Esophagus (tissue), 2 donors: ENCODE results near the gene UAP1. TPM values are rescaled to one million over a fixed set of nuclear protein-coding genes. Genes with fewer than 3 reads are reported as not detected.

ENCODE experiments used
- H3K27ac ChIP-seq, 2 donors: one replicate each; pipeline ENCODE4 v1.5.1; 2013; ENCODE audit warnings: low read depth in 2 of 2, mild to moderate bottlenecking in 2 of 2, inconsistent platforms in 1 of 2, low read length in 1 of 2, moderate library complexity in 1 of 2
- H3K27me3 ChIP-seq, 2 donors: one replicate each; pipeline ENCODE4 v1.6.1; 2013; ENCODE audit warnings: low read length in 2 of 2, control low read depth in 1 of 2, mild to moderate bottlenecking in 1 of 2; ENCODE audit not compliant: insufficient read depth in 2 of 2, control insufficient read depth in 1 of 2
- H3K36me3 ChIP-seq, 2 donors: one replicate each; pipeline ENCODE4 v1.6.1; 2013; ENCODE audit warnings: low read length in 1 of 2; ENCODE audit not compliant: control insufficient read depth in 2 of 2, insufficient read depth in 2 of 2
- H3K4me1 ChIP-seq, 2 donors: one replicate each; pipeline ENCODE4 v1.6.1; 2013; ENCODE audit warnings: low read length in 1 of 2; ENCODE audit not compliant: control insufficient read depth in 2 of 2, insufficient read depth in 2 of 2
- H3K4me3 ChIP-seq, 2 donors: one replicate each; pipeline ENCODE4 v1.5.1; 2013; ENCODE audit warnings: low read length in 2 of 2, mild to moderate bottlenecking in 2 of 2, low read depth in 1 of 2, moderate library complexity in 1 of 2
- H3K9me3 ChIP-seq, 2 donors: one replicate each; pipeline ENCODE4 v1.6.1; 2013; ENCODE audit warnings: mild to moderate bottlenecking in 2 of 2, low read depth in 1 of 2, low read length in 1 of 2, moderate library complexity in 1 of 2; ENCODE audit not compliant: control insufficient read depth in 2 of 2, insufficient read depth in 1 of 2
- WGBS, 2 donors: extraction: QIAGEN DNeasy Blood & Tissue Kit; methylation state at CpG; one replicate each; pipeline ENCODE4 v1.1.7; 2013; 5-methylcytosine and 5-hydroxymethylcytosine counted together
- polyA plus RNA-seq, 2 donors: library from polyadenylated mRNA; stranded (reverse); fragments of 200-250 nt; gene quantifications; one replicate each; pipeline ENCODE4 v1.2.3, GENCODE V29; 2013
- donor health status: healthy with polysubstance abuse.
- donor health status: Bipolar disorder and iron deficiency.

Gene UAP1
- polyA plus RNA-seq, 2 donors, result 30.5 to 37.4 TPM

- no peaks in the 10 kb centered on the region for H3K36me3 ChIP-seq
- H3K27me3 ChIP-seq, result no peaks in the 10 kb centered on the region
- no peaks in the 10 kb centered on the region for H3K4me1 ChIP-seq
- H3K9me3 ChIP-seq, result no peaks in the 10 kb centered on the region
- peak overlapping the region; percentile 16 to 55 for H3K27ac ChIP-seq
- H3K4me3 ChIP-seq, result no peak overlapping the region
- 51 to 52% methylated on average over 2 of the region's 2 CpGs for WGBS, 2 donors
Observed at GRCh38 chr1:162626094-162626493, 64.6 kb downstream of the UAP1 start.

GRCh38 chr1:162626761-162627160, 65.2 kb downstream of the UAP1 start:
- H3K27ac ChIP-seq, result no peak overlapping the region
- H3K4me3 ChIP-seq, result no peak overlapping the region
- H3K9me3 ChIP-seq, result no peaks in the 10 kb centered on the region
- H3K4me1 ChIP-seq, result no peaks in the 10 kb centered on the region
- WGBS, 2 donors, result 12 to 13% methylated on average over 2 of the region's 2 CpGs
- no peaks in the 10 kb centered on the region for H3K36me3 ChIP-seq
- H3K27me3 ChIP-seq, result no peaks in the 10 kb centered on the region

- Histone ChIP-seq H3K36me3 (no peaks in the 10 kb centered on the region), H3K27ac (no peak overlapping the region), H3K9me3 (no peaks in the 10 kb centered on the region), H3K27me3 (no peaks in the 10 kb centered on the region), H3K4me3 (no peak overlapping the region), H3K4me1 (no peaks in the 10 kb centered on the region)
- WGBS, 2 donors, result 63 to 64% methylated on average over 3 of the region's 3 CpGs
Observed at GRCh38 chr1:162627662-162628296, 66.3 kb downstream of the UAP1 start.

- 94 to 95% methylated on average over 3 of the region's 3 CpGs for WGBS, 2 donors
- no peak overlapping the region for H3K4me3 ChIP-seq
- no peaks in the 10 kb centered on the region for H3K36me3 ChIP-seq
- H3K9me3 ChIP-seq, result no peaks in the 10 kb centered on the region
- H3K4me1 ChIP-seq, result no peaks in the 10 kb centered on the region
- no peak overlapping the region for H3K27ac ChIP-seq
- no peaks in the 10 kb centered on the region for H3K27me3 ChIP-seq
Observed at GRCh38 chr1:162629077-162629627, 67.6 kb downstream of the UAP1 start.

GRCh38 chr1:162629651-162630050, 68.1 kb downstream of the UAP1 start:
- WGBS, 2 donors, result 65 to 77% methylated on average over 2 of the region's 2 CpGs
- Histone ChIP-seq H3K27ac (no peak overlapping the region), H3K4me3 (no peak overlapping the region), H3K9me3 (no peaks in the 10 kb centered on the region), H3K27me3 (no peaks in the 10 kb centered on the region), H3K36me3 (no peaks in the 10 kb centered on the region), H3K4me1 (no peaks in the 10 kb centered on the region)

- WGBS, 2 donors, result 50 to 57% methylated on average over 10 of the region's 10 CpGs
- Histone ChIP-seq H3K9me3 (no peaks in the 10 kb centered on the region), H3K36me3 (no peaks in the 10 kb centered on the region), H3K27ac (peak overlapping the region; percentile 78 to 79), H3K27me3 (no peaks in the 10 kb centered on the region), H3K4me3 (peak overlapping the region in 1 of 2 donors; percentile 47), H3K4me1 (no peaks in the 10 kb centered on the region)
Observed at GRCh38 chr1:162631546-162632191, 70.1 kb downstream of the UAP1 start.

GRCh38 chr1:162632217-162632666, 70.7 kb downstream of the UAP1 start, which contains the start of gene DDR2:
Gene DDR2, plus strand, starts transcription at chr1:162632464. Its CDS starts 86,600 bp downstream, at chr1:162719064.
- H3K9me3 ChIP-seq, result no peaks in the 10 kb centered on the region
- H3K27me3 ChIP-seq, result no peaks in the 10 kb centered on the region
- no peaks in the 10 kb centered on the region for H3K4me1 ChIP-seq
- H3K4me3 ChIP-seq, result peak within 1 kb of the TSS; percentile 30 to 47
- peak within 1 kb of the TSS; percentile 78 to 79 for H3K27ac ChIP-seq
- H3K36me3 ChIP-seq, result no peaks in the 10 kb centered on the region
- 48 to 63% methylated on average over 4 of the region's 4 CpGs for WGBS, 2 donors

GRCh38 chr1:162632698-162633080, 71.2 kb downstream of the UAP1 start:
- Histone ChIP-seq H3K9me3 (no peaks in the 10 kb centered on the region), H3K4me1 (no peaks in the 10 kb centered on the region), H3K27ac (peak overlapping the region; percentile 70 to 71), H3K4me3 (peak overlapping the region; percentile 30 to 47), H3K27me3 (no peaks in the 10 kb centered on the region), H3K36me3 (no peaks in the 10 kb centered on the region)
- 43 to 61% methylated on average over 4 of the region's 4 CpGs for WGBS, 2 donors

- peak overlapping the region; percentile 30 to 47 for H3K4me3 ChIP-seq
- WGBS, 2 donors, result 55 to 62% methylated on average over 8 of the region's 8 CpGs
- no peaks in the 10 kb centered on the region for H3K27me3 ChIP-seq
- no peaks in the 10 kb centered on the region for H3K4me1 ChIP-seq
- no peaks in the 10 kb centered on the region for H3K36me3 ChIP-seq
- peak overlapping the region; percentile 70 to 71 for H3K27ac ChIP-seq
- H3K9me3 ChIP-seq, result no peaks in the 10 kb centered on the region
Observed at GRCh38 chr1:162633081-162633762, 71.7 kb downstream of the UAP1 start.
